ENCODE measurements around the gene RPS6KA2.

The RPS6KA2 gene

DNA sequence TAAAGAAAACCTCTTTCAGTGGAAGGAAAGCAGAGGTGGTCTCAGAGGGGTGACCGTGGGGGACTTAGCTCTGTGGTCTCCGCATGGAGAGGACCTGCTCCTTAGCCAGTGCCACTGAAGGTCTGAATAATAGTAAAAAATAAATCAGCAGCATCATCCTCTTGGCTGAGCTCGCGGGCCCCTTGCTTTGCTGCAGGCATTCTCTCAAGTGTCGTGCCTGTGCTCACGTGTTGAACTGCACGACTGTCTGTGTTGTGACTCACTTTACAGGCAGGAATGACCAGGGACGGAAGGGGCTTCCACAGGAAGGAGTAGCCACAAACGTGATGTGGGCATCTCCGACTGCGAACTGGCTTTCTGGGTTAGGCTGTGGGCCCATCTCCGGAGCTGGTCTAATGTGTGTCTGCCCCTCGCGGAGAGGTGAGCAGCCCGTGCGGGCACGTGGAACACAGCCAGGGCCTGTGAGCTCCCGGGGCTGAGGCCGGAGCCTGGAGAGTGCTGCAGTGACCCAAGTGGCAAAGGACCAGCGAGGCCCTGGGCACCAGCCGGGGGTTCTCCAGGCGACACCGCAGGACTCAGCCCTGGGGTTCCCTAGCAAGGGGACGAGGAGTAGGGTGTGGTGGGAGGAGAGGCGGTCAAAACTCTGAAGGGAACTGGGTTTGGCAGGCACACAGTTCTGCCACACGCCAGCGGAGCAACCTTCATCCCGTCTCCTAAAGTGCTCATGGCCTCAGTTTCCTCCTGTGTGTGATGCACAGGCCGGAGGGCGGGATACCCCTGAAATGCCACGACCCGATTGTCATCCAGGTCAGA, 129.8 kb downstream of the RPS6KA2 start:
- no peak for DNase-seq

DNA sequence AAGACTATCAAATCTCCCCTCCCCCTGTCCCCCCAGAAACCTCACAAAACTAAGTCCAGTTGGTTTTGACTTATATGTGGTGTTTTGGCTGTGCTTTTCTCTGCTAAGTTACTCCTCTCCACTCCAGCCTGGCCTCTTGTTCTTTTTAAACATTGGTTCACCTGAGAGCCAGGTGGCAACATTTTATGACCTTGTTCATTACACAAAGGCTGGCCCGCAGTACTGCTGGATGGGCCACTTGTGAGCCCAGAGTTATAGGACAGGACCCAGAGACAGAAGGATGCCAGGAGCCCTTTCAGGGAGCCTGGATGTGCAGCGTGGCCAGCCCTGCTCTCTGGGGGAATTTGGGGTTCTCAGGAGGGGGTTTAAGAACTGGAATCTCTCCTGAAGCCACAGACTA, 130.6 kb downstream of the RPS6KA2 start:
- no peak for DNase-seq

DNA sequence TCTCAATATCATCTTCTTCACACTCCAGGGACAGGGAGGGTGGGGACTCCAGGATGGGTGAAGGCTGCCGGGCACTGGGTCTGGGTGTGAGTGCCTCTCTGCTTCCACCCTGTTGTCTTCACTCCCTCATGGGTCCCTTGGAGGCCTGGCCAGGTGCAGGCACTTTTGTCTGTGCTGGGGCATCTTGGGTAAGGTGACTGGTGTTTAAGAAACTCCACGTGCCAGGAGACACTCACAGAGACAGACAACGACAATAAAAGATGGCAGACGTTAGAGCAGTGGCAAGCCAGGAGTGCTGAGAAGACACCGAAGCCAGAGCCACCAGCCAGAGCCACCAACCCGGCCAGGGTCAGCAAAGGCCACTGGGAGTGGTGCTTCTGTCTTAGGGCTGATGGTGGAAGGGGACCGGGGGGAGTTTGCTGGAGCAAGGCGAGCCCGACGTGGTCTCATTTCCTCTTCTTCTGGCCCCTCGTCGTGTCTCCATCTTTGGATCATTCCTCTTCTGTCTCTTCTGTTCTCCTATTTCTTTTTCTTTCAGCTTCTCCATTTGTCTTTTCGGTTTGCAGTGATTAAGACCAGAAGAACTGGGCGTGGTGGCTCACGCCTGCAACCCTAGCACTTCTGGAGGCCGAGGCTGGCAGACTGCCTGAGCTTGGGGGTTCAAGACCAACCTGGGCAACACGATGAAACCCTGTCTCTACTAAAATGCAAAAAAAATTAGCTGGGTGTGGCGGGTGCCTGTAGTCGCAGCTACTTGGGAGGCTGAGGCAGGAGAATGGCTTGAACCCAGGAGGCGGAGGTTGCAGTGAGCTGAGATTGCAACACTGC, 131.3 kb downstream of the RPS6KA2 start:
- no peak for DNase-seq

DNA sequence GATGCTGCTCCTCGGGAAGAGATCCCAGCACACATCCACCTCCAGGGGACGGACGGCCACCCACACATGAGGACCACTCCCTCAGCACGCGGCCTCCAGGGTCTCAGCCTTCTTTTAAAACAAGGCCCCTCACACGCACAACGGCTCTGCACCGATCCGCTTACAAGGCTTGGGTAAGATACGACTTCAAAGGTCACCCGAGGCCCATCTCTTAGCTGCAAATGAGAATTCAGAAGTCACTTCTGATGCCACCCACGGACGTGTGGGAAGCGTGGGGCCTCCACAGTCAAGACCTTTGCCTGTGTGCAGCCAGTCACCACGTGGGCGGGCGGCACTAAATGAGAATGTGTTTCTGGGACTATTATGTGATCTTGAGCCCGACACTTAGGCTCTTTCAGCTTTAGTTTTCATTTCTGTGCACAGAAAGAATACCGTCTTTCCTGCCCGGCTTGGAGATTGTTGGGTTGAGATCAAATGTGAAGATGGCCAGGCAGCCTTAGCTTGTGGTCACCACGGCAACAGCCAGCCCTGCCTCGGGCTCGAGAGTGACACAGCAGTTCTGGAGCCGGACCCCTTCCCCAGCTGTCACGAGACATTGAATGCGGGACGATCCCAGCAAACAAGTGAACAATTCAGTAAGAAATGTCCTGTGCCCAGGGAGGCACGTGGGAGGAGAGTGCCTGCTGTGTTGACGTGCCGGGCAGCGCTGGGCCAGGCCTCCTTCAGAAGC, 132.1 kb downstream of the RPS6KA2 start:
- DNase-seq: no peak

DNA sequence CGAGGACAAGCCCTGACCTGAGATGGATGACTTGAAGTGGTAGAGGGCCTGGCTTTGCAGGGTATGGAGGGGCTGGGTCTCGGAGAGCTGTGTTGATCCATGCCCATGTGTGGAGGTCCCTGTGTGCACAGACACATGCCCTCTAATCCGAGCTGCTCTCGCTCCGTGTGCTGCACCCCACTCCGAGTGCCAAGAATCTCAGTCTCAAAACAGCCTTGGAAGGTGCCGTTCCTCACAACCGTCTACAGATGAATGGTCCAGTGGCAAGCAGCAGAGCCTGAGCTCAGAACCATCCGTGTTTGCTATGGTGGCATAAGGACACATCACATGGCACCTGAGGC, 133.0 kb downstream of the RPS6KA2 start:
- DNase-seq: no peak

DNA sequence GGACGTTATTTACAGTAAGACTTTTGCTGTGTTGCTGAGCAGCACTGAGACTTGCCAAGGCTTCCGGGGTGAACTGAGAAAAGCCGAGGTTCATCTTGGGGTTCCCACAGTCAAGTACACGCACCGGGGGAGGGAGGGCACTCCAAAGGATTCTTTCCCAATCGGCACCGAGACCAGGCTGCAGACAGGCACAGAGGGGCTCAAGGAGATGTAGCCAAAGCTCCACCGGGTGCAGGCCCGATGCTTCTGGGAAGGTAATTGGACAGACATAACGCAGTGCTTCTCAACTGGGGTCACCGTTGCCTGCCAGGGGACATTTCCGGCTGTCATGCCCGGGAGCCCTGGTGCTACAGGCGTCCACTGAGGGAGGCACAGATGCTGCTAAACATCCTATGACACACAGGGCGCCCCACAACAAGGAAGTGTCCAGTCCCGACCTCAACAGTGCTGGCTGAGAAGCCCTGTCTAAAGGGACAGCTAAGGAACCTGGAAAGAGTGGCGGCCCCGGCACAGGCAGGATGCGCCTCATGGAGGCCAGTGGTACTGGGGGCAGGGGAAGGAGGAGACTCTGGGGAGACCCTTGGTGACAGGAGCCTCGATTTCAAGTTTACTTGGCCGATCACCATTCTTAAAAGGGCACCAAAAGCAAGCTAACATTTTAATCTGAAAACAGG, 133.5 kb downstream of the RPS6KA2 start:
- no peak for DNase-seq

DNA sequence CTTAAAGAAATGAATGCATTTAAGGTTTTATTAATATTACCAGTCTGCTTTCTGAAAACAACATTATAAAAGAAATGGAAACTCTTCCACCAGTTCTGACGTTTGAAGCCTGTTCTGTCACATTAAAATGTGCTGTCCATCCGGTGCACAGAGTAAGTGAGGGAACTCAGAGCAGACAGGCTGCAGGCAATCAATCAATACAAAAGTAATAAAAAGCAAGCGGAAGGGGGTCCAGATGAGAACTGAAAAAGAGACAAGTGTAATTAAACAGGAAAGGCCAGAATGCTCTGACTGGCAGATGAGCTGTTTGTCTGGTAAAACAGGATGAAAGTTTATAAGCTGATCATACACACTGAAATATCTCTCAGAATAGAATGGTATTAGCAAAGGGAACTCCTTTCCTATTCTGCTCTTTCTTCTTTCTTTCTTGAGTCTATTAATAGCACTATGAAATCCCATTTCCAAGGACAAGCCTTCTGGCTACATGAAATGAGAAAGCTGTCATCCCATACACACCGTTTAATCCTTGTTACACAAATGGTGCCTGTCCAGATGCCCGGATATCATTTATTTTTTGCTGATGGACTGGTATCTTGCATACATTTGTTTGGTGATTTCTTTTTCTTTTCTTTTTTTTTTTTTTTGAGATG, 134.8 kb downstream of the RPS6KA2 start:
- DNase-seq: no peak

DNA sequence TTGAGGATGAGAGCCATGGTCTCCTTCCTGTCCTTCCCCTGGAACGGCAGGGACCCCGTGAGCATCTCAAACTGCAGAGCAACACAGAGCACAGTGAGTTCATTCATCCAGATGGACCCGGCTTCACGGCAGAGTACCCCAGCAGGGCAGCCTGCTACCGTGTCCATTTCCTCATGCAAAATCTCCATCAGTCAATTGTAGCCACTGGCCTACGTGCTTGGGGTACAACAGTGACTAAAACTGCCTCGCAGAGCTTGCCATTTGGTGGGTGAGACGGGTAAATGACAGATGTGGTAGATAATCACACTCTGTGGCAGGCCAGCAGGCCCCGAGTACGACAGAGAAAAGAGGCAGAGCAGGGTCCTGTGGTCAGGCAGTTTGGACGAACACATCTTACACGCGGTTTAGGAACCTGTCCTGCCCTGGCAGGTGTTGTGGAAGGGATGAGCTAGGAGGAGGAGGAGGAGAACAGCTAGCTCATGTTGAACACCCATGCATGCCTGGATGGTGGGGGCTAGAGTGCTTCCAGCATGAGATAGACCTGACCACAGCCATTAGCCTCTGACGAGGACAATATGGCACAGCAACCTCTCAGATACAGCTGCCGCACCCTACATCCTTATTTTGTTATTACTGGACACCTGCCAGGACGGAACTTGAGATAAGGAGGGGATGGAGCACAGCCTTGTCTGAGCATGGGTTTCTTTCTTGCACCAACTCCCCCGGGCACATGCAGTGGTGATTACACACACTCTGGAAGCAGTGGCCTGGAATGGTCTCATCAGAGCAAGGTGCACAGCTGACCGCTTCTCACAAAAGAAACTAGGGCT, 136.2 kb downstream of the RPS6KA2 start:
- DNase-seq: no peak

DNA sequence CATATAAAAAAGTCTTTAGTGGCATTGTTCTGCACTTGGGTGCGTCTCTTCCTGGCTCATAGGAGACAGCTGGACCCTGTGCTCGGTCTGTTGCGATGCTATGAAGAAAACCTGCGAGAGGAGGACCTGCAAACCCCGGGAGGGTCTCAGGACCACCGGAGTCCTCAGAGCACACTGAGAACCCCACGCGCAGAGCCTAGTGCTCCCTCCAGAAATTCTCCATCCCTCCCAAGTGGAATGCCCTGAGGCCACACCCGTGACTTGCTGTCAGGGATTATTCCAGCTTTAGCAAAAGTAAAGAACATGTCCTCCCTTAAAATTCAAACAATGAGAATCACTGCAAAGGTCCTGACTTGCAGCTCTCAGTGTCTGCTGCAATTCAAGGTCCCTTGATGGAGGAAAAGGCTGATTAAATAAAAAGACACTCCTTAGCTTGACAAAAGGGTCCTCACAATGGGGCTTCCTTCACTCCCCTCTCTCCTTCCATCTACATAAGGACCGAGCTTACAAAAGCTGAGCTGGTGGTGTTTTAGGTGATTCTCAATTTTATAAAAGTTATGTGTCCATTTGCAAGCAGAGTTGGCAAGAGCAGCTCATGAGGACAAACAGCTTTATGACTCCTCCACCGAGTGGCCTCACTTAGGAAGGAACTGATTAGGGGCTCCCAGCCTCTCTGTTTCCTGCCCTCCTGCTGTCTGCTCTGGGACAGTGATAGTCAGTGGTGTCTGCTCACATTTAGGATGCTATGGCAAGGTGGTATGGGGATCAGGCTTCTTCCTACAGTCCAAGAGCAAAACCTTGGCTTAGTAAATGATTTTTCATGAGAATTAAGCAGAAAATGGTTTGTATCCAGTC, 137.5 kb downstream of the RPS6KA2 start:
- no peak for DNase-seq

DNA sequence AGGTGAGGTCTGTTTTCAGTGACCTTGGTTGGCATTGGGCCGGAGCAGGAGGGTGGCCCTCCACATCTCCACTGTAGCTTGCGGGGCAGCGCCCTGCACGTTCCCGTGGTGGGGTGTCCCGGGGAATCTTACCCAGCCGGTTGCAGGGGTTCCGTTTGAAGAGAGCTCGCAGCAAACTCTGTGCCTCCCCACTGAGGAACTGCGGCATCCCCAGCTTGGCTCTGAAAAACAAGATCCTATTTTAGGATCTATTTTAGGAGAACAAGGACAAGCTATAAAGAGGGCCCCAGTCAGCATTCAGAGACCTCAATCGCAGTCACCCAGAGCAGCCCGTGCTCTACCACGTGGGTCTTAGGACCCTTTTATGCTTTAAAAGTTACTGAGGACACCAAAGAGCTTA, 138.3 kb downstream of the RPS6KA2 start:
- DNase-seq: no peak

DNA sequence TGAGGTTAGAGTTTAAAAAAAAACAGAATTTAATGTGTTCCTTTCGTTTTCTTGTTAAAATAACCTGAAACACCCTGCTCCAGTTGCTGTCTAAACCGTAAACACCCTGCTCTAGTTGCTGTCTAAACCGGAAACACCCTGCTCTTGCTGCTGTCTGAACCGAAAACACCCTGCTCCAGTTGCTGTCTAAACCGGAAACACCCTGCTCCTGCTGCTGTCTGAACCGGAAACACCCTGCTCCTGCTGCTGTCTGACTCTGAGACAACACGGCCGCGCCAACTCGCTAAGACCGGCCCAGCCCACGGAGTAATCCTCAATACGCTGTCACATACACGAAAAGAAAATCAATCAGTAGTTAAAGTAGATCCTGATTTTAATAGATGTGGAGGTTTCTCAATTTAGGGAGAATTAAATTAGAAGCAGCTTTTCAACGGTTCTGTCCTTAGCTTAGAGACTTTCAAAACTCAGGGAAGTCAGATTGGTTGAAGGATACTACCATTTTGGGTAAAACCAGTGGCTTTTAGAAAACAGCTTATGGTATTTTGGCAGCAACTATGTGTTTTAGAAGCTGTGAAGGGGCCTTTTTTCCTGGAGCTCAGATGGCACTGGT, 138.9 kb downstream of the RPS6KA2 start:
- peak; percentile 73 for DNase-seq

DNA sequence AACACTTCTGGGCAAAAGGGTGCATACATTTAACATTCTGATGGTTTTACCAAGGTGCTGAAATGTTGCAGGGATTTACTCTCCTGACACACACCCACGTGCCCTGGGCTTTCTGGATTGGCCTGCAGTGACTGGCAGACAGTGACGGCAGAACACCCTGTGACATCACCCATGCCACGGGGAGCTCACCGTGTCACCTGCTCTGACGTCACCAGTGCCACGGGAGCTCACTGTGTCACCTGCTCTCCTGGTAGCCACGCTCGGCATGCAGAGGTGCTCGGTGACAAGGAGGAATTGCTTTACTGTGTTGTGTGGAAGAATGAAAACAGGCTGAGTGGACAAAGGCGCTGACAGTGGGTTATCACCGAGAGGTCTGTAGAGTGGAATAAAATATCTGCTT, 139.9 kb downstream of the RPS6KA2 start:
- DNase-seq: no peak

DNA sequence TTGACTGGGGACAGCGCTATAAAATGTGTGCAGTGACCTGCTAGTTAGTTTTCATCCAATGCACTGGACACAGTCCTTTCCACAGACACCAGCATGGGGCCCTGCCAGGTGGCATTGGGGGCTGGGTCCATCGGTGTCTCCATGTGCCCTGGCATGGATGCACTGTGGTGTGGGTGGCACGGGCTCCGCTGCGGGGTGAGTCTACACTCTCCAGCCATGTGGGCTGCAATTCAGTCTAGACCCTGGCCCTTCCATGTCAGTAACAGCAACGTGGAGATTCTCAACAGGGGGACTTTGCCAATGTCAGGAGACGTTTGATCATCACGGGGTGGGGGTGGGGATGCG, 140.5 kb downstream of the RPS6KA2 start:
- no peak for DNase-seq

DNA sequence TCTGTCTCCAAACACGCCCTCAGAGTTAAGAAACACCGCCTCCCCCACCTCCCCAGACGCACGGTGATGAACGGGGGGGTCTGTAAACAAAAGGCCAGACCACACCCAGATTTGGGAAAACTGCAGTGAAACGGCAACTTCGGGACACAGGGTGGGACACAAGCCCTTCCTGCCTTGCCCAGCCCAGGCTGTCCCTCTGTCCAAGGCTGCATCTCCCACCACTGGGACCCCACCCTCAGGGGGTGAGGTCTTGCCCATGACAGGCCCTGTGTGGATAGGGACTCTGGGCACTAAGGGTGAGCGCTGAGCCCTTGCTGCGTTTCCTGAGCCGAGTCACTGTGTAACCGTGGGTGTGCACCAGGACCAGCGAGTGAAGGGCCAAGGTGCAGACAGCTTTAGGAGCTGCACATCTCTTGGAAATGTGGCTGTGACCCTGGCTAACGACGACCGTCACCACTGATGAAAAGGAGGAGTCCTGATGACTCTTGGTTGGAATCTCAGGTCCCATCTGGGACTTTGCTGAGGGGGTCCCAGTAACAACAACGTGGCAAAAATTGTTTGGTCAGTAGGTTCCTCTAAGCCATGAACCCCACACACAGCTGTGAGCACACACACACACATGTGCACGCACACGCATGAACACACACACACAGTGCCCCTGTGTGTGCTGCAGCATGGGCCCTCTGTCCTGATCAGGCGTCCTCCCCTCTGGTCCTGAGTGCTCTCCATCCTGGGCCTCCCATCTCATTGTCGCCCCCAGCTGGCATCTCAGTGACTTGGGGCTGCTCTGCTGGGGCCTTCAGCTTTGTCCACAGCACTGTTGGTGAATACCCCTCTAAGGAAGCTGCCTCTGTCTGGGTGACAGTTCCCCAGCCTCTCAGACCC, 141.2 kb downstream of the RPS6KA2 start:
- DNase-seq: no peak

DNA sequence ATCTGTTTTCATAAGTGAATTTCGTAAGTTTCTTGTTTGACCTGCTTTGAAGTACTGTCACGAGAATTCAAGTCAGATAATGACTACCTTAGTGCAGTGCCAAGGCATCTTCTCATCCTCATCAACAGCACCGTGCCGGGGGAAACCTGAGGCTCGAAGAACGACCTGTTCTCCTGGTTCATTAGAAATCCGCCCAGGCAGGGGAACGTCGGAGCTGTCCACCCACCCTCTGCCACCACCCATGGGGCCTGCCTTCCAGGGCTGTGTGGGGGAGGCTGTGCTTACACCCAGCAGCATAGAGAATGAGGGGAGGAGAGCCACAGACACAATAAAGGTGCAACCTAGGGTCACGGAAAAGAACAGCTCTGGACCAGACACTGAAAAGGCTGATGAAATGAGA, 142.2 kb downstream of the RPS6KA2 start:
- no peak for DNase-seq

DNA sequence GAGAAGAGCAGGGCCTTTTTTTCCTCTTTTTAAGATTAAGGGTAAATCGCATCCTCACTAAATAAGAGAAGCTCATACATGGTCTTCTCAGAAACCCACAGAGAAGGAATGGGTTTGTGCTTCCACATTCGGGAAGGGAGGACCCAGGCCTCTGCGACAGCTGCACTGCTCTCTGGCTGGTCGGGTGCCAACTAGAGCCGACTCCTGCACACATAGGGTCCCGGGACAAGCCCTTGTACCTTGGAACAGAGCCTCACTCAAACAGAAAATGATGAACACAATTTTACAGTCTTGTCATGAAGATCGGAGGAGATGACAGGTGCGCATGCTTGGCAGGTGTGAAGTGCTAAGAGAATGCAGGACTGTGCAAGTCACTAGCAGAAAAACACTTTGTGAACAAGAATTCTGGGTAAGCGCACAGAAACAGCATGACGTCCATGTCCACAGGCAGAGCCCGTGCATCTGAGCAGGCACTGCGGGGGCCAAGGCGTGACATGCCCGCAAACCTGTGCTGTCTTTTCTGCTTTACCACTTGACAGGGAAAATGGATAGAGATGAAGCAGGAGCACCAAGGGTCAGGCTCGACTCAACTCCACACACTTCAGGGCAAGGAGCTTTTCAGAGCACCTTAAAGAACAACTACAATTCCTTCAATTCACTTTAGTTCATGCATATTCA, 143.3 kb downstream of the RPS6KA2 start:
- no peak for DNase-seq

DNA sequence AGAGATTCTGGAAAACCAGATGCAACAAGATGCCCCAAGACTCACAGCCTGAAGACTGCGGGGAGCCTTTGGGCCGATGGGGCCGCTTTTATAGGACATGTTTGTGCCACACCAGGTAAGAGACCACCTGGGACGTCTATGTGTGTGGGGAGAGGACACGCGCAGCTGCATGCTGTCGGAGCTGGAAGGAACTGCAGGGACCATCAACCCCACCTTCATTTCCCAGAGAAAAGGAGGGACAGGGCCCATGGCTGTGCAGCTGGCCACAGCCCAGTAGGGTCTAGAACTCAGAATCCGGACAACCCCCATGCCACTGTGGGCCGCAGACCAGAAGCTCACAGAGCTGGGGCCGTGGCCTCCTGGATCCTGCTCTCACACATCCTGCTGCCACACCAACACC, 144.0 kb downstream of the RPS6KA2 start:
- DNase-seq: no peak

DNA sequence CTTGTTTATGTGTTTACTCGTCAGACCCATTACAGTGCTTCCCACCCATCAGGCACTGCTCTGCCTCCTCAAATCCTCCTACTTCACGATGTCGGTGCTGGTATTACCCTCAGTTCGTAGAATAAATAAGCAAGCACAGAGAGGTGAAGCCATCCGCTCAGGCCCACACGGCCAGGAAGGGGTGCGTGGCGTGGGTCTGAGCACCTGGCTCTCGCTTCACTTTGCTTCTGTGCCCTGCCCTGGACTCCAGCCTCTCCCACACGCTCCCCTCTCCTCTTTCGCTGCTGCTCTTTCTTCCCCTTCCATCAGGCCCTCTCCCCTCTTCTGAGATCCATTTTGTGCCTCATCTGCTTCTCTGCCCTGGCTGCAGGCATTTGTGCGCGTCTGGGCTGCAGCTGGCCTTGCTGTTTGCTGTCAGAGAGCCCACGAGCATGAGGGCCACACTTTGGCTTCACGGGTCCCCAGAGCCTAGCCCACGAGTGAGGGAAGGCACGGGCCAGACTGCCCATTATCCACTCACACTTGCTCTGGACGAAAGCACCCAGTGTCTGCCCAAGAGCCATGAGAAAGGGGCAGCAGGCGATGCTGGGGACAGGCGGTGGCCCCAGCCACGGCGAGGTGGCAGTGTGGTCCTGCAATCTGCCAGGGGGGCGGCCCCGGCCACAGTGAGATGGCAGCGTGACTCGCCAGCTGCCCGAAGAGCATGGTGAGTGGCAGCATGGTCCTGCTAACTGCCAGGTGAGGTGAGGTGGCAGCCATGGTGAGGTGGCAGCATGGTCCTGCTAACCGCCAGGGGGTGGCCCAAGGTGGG, 148.1 kb downstream of the RPS6KA2 start:
- DNase-seq: no peak

Data from activated T-cell treated with anti-CD3 and anti-CD28 coated beads, Interleukin-2, amount 50 U/mL, for 1 hour (primary cell).